Endothelial cell of umbilical vein (primary cell): Measurements from ENCODE around the gene WNK4. TPM values are rescaled to one million over a fixed set of nuclear protein-coding genes. Genes with fewer than 3 reads are reported as not detected.

Experiments used
- BruUV-seq: library from RNA; stranded (reverse); fragments of 400-500 nt; replicated peaks from 2 replicates; lab custom pipeline; 2021; lab: Mats Ljungman, UMichigan
- CTCF ChIA-PET: fragments of 300-600, 350-600 bp; sonication (Branson Sonifier 250); formaldehyde crosslinking; loops from one replicate; lab custom pipeline; 2021; ENCODE audit warnings: antibody characterized with exemption, inconsistent platforms; lab: Charles Lee
- POLR2A ChIA-PET: fragments of 300-600, 350-600 bp; sonication (Branson Sonifier 250); formaldehyde crosslinking; loops from one replicate; lab custom pipeline; 2021; ENCODE audit warnings: antibody characterized with exemption, inconsistent platforms; lab: Charles Lee
- DNase-seq: peaks from one replicate; pipeline ENCODE4 v3.0.0-alpha.2; 2011; ENCODE audit warnings: low read depth, low spot score
- FAIRE-seq: peaks from 2 replicates; lab custom pipeline; 2011; peaks lifted over from hg19 to GRCh38; lab: Jason Lieb, UNC
- H2AFZ ChIP-seq: 2 replicates; pipeline ENCODE4 v1.6.0; 2012; ENCODE audit warnings: low read depth, low read length, control low read depth, inconsistent platforms
- H3K27ac ChIP-seq: 2 replicates; pipeline ENCODE4 v1.5.1; 2011; ENCODE audit warnings: low read depth, mild to moderate bottlenecking, control low read depth, low read length, moderate library complexity; ENCODE audit not compliant: insufficient read depth
- H3K27me3 ChIP-seq, 2 experiments: 2 replicates each; pipeline versions ENCODE4 v1.6.0 to v1.6.1; 2011; ENCODE audit warnings: low read length in 2 of 2, mixed read lengths in 1 of 2; ENCODE audit not compliant: control insufficient read depth in 2 of 2, insufficient read depth in 2 of 2
- H3K36me3 ChIP-seq, 2 experiments: 2 replicates in 1 of 2; 3 replicates in 1 of 2; pipeline ENCODE4 v1.5.1; 2011; ENCODE audit warnings: low read length in 2 of 2, mild to moderate bottlenecking in 1 of 2, moderate library complexity in 1 of 2; ENCODE audit not compliant: control insufficient read depth in 2 of 2, insufficient read depth in 2 of 2; ENCODE audit errors: extremely low read depth in 1 of 2
- H3K4me1 ChIP-seq: 3 replicates; pipeline ENCODE4 v1.5.1; 2011; ENCODE audit warnings: mild to moderate bottlenecking, low read length; ENCODE audit not compliant: control insufficient read depth, insufficient read depth; ENCODE audit errors: extremely low read depth
- H3K4me2 ChIP-seq: 2 replicates; pipeline ENCODE4 v1.6.1; 2011; ENCODE audit warnings: low read length, control low read depth, mixed read lengths; ENCODE audit not compliant: insufficient read depth
- H3K4me3 ChIP-seq, 3 experiments: fragments of 200-600 bp in 1 of 3; sonication (generic), shearing (Covaris generic) in 1 of 3; replicated peaks in 1 of 3; 2 replicates each; pipeline ENCODE4 v1.5.1; 2011 to 2016; ENCODE audit warnings: control low read depth in 3 of 3, low read length in 3 of 3, mild to moderate bottlenecking in 2 of 3, inconsistent platforms in 1 of 3, low read depth in 1 of 3, moderate library complexity in 1 of 3; ENCODE audit not compliant: insufficient read depth in 1 of 3
- H3K79me2 ChIP-seq: 2 replicates; pipeline ENCODE4 v1.6.0; 2012; ENCODE audit warnings: low read length, inconsistent platforms; ENCODE audit not compliant: control insufficient read depth, insufficient read depth
- H3K9ac ChIP-seq: replicated peaks from 2 replicates; pipeline ENCODE3; 2011; ENCODE audit warnings: low read length, control low read depth; ENCODE audit not compliant: insufficient read depth; ENCODE audit errors: extremely low read depth
- H3K9me1 ChIP-seq: replicated peaks from 3 replicates; pipeline ENCODE4 v1.6.0; 2011; ENCODE audit warnings: mild to moderate bottlenecking, low read length; ENCODE audit not compliant: control insufficient read depth, insufficient read depth; ENCODE audit errors: extremely low read depth
- H3K9me3 ChIP-seq: replicated peaks from 2 replicates; pipeline ENCODE4 v1.5.1; 2012; ENCODE audit warnings: low read length, inconsistent platforms; ENCODE audit not compliant: control insufficient read depth, insufficient read depth
- H4K20me1 ChIP-seq: replicated peaks from 2 replicates; pipeline ENCODE3; 2011; ENCODE audit warnings: mild to moderate bottlenecking, low read length; ENCODE audit not compliant: control insufficient read depth, insufficient read depth; ENCODE audit errors: extremely low read depth
- CTCF ChIP-seq, 2 donors: IDR thresholded peaks; 1 replicate in 1 of 2; 2 replicates in 1 of 2; pipeline ENCODE4 v1.5.1; 2011; ENCODE audit warnings: low read length in 2 of 2, mild to moderate bottlenecking in 2 of 2, moderate library complexity in 2 of 2, control low read depth in 1 of 2, inconsistent platforms in 1 of 2, low read depth in 1 of 2; ENCODE audit not compliant: insufficient read depth in 1 of 2; ENCODE audit errors: extremely low read depth in 1 of 2
- EZH2 ChIP-seq: IDR thresholded peaks from 2 replicates; pipeline ENCODE4 v1.6.1; 2012; ENCODE audit warnings: borderline replicate concordance, low read depth, mild to moderate bottlenecking, moderate library complexity, low read length, inconsistent platforms; ENCODE audit not compliant: severe bottlenecking
- FOS ChIP-seq: IDR thresholded peaks from 2 replicates; pipeline ENCODE4 v1.6.1; 2011; ENCODE audit warnings: mild to moderate bottlenecking, low read length, moderate library complexity, borderline replicate concordance; ENCODE audit not compliant: insufficient read depth
- GATA2 ChIP-seq: IDR thresholded peaks from 2 replicates; pipeline ENCODE4 v1.7.0; 2011; ENCODE audit warnings: low read depth, mild to moderate bottlenecking, moderate library complexity, mixed read lengths, low read length; ENCODE audit not compliant: insufficient read length, insufficient read depth
- JUN ChIP-seq: IDR thresholded peaks from 2 replicates; pipeline ENCODE4 v1.6.1; 2011; ENCODE audit warnings: borderline replicate concordance, low read depth; ENCODE audit not compliant: insufficient read length, insufficient read depth
- MYC ChIP-seq: IDR thresholded peaks from one replicate; pipeline ENCODE4 v1.6.1; 2011; ENCODE audit warnings: mild to moderate bottlenecking, low read depth, low read length
- POLR2A ChIP-seq: IDR thresholded peaks from 2 replicates; pipeline ENCODE4 v1.6.1; 2012; ENCODE audit warnings: low read depth, mild to moderate bottlenecking, control low read depth, low read length
- POLR2AphosphoS5 ChIP-seq: IDR thresholded peaks from 2 replicates; pipeline ENCODE4 v1.6.1; 2012; ENCODE audit warnings: low read depth, mild to moderate bottlenecking, control low read depth, low read length, moderate library complexity; ENCODE audit not compliant: insufficient read depth
- dilution Hi-C: fragments of 300-500 bp; cut with MboI; formaldehyde crosslinking; loops from one replicate; pipeline ENCODE4 v1.15.0; 2019; ENCODE audit warnings: low sequenced_read_pairs; ENCODE audit not compliant: extremely low pct_ligation_motif_present
- intact Hi-C: fragments of 100-400 bp; cut with micrococcal nuclease; formaldehyde crosslinking; loops from one replicate; pipeline ENCODE4 v1.10.0; 2022
- polyA plus RNA-seq, 4 experiments: library from polyadenylated mRNA; depleted of rRNA in 3 of 4; stranded (reverse) in 3 of 4; unstranded in 1 of 4; fragments of >200 nt; gene quantifications; 2 replicates each; pipeline versions ENCODE4 v1.2.1 to v1.2.3, GENCODE V29; 2011 to 2012; ENCODE audit warnings: missing spikeins in 1 of 4
- total RNA-seq: library from RNA; stranded (reverse); gene quantifications from 2 replicates; pipeline ENCODE4 v1.2.3, GENCODE V29; 2021
- TF ChIP-seq, protein P1 (sequence below): IDR thresholded peaks from 2 replicates; pipeline ENCODE4 v1.6.1; 2011; ENCODE audit not compliant: insufficient read depth, insufficient read length

WNK4 gene
- total and polyA plus RNA-seq, 2 donors (not counting 3 experiments of a cell fraction or from before 2014, with no cell fraction given) = 0.84 to 1.9 TPM

DNA sequence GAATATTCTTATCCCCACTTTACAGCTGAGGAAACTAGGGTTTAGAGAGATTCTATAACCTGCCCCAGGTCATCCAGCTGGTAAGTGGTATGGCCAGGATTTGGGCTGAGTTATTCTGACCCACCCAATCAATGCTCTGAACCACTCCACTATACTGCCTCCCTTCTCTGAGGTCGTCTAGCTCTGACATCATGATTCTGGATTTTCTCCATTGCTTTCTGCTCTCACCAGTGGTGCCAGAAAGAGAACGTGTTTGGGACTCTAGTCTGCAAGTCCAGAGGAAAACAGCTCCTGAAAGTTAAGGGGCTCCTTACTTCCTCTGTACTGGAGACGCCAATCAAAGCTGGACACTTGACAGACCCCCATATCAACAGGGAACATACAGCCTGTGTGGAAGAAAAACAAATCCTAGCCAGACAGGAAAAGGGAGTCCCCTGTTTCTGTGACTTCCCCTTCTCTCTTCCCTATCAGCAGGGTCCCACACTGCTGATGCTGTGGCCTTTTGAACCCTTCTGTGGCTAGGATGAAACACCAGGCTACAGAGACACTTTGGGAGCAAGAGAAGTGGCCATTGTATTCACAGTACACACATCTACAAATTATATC, 29.6 kb upstream of the WNK4 start:
- FAIRE-seq (peak; percentile 28), DNase-seq (peak; percentile 76)
- intact Hi-C loops (no loop called here), dilution Hi-C loops (no loop called here)
- H3K4me2 ChIP-seq = no peak overlapping the region
- H3K79me2 ChIP-seq = no peaks in the 10 kb centered on the region
- H2AFZ ChIP-seq = no peak overlapping the region
- TF ChIP-seq FOS (no peak), EZH2 (no peak), GATA2 (no peak), MYC (no peak), POLR2A (no peak), CTCF (IDR thresholded peaks at IDR 0.05; ENCODE audit: extremely low read depth in 1 of 2, insufficient read depth in 1 of 2, low read depth in 1 of 2, low read length in 2 of 2) (no peak), JUN (no peak), POLR2AphosphoS5 (no peak)
- TF ChIP-seq, protein P1, sequence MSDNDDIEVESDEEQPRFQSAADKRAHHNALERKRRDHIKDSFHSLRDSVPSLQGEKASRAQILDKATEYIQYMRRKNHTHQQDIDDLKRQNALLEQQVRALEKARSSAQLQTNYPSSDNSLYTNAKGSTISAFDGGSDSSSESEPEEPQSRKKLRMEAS = no peak
- peaks cover 5% of the 10 kb centered on the region for H3K4me1 ChIP-seq
- CTCF ChIA-PET = interaction anchor here (1.2 to 5.9 kb wide), 4 partner anchors 12 to 73 kb away, joined by 3 to 55 read pairs (median 4); partner anchors contain the start of gene BECN1
- no peaks in the 10 kb centered on the region for H3K27me3 ChIP-seq
- POLR2A ChIA-PET = no interaction called here
- H3K9me3 ChIP-seq = no peaks in the 10 kb centered on the region
- BruUV-seq = no TSS peak
- no peaks in the 10 kb centered on the region for H3K9me1 ChIP-seq
- no peaks in the 10 kb centered on the region for H3K36me3 ChIP-seq
- H4K20me1 ChIP-seq = no peaks in the 10 kb centered on the region
- H3K27ac ChIP-seq = no peak overlapping the region
- H3K9ac ChIP-seq = no peak overlapping the region
- no peak overlapping the region for H3K4me3 ChIP-seq
